Upper lobe of left lung (tissue), 4 donors: ENCODE data around the gene SCNN1B.

Experiments used
- CTCF ChIP-seq, 6 experiments: fragments of 450-650 bp in 4 of 6; fragments of 200-600 bp in 2 of 6; sonication (generic) in 2 of 6; IDR thresholded peaks; one replicate each; pipeline ENCODE4 v1.5.1; 2016 to 2019; ENCODE audit warnings: antibody characterized with exemption in 6 of 6
- POLR2AphosphoS5 ChIP-seq, 2 donors: sonication (generic); formaldehyde crosslinking; IDR thresholded peaks; one replicate each; pipeline ENCODE4 v1.5.1; 2017; ENCODE audit warnings: antibody characterized with exemption in 2 of 2

- no peak for TF ChIP-seq POLR2AphosphoS5 (IDR thresholded peaks at IDR 0.05)
- no peak for TF ChIP-seq CTCF (IDR thresholded peaks at IDR 0.05)
These were observed 114.7 kb downstream of the SCNN1B start for GRCh38 chr16:23416816-23417215.
